K562 (cell line): ENCODE measurements around the gene ZFX. TPM values are rescaled to one million over a fixed set of nuclear protein-coding genes. Genes with fewer than 3 reads are reported as not detected.

ENCODE experiments used
- ATAC-seq: fragments of 200-7000 bp; cut with Tn5 transposase; 3 replicates; pipeline ENCODE4 v1.9.1; 2020; ENCODE audit warnings: moderate library complexity
- BruUV-seq: library from RNA; stranded (reverse); fragments of 400-500 nt; replicated peaks from 2 replicates; lab custom pipeline; 2021; lab: Mats Ljungman, UMichigan
- CTCF ChIA-PET: fragments of 300-600 bp; formaldehyde crosslinking; extraction: SDS; loops from one replicate; lab custom pipeline; 2021; ENCODE audit warnings: low intra/inter-chr PET ratio; lab: Yijun Ruan, JAX
- POLR2A ChIA-PET: fragments of 300-600, 350-650 bp; sonication (Branson Sonifier 250); formaldehyde crosslinking; extraction: SDS; loops from one replicate; lab custom pipeline; 2021; ENCODE audit warnings: antibody characterized with exemption, inconsistent platforms; lab: Yijun Ruan, JAX
- DNase-seq, 4 experiments: peaks; one replicate each; pipeline versions ENCODE4 v3.0.0 to v3.0.0-alpha.2; 2011 to 2018; ENCODE audit warnings: low spot score in 3 of 4, mixed read lengths in 3 of 4; ENCODE audit errors: extremely low read depth in 1 of 4
- FAIRE-seq: peaks from 2 replicates; lab custom pipeline; 2011; peaks lifted over from hg19 to GRCh38; lab: Jason Lieb, UNC
- H2AFZ ChIP-seq: 2 replicates; pipeline ENCODE4 v1.6.0; 2011; ENCODE audit warnings: low read depth, low read length, control low read depth, inconsistent platforms
- H3K27ac ChIP-seq: fragments of 200-600 bp; 3 replicates; pipeline ENCODE4 v1.8.0; 2011; ENCODE audit warnings: low read depth, mild to moderate bottlenecking, control low read depth, inconsistent platforms, low read length, moderate library complexity, mixed read lengths; ENCODE audit errors: extremely low read depth
- H3K27me3 ChIP-seq, 2 experiments: fragments of 300-600 bp in 1 of 2; 2 replicates in 1 of 2; 3 replicates in 1 of 2; pipeline versions ENCODE4 v1.6.0 to v1.8.0; 2011; ENCODE audit warnings: inconsistent platforms in 2 of 2, low read length in 2 of 2, mild to moderate bottlenecking in 1 of 2, mixed read lengths in 1 of 2, moderate library complexity in 1 of 2; ENCODE audit not compliant: control insufficient read depth in 2 of 2, insufficient read depth in 2 of 2
- H3K36me3 ChIP-seq: fragments of 300-600 bp; 3 replicates; pipeline ENCODE4 v1.8.0; 2011; ENCODE audit warnings: mild to moderate bottlenecking, low read length, inconsistent platforms; ENCODE audit not compliant: control insufficient read depth, insufficient read depth
- H3K4me1 ChIP-seq, 2 experiments: fragments of 200-600 bp in 1 of 2; replicated peaks in 1 of 2; 2 replicates in 1 of 2; 3 replicates in 1 of 2; pipeline versions ENCODE4 v1.5.1 to v1.8.0; 2011; ENCODE audit warnings: inconsistent platforms in 2 of 2, low read length in 2 of 2, mild to moderate bottlenecking in 1 of 2, mixed read lengths in 1 of 2, moderate library complexity in 1 of 2; ENCODE audit not compliant: control insufficient read depth in 2 of 2, insufficient read depth in 2 of 2
- H3K4me2 ChIP-seq: 2 replicates; pipeline ENCODE4 v1.6.1; 2011; ENCODE audit warnings: low read length, control low read depth, inconsistent platforms, mixed read lengths; ENCODE audit not compliant: insufficient read depth
- H3K4me3 ChIP-seq: fragments of 200-600 bp; sonication (generic), shearing (Covaris generic); 2 replicates; pipeline ENCODE4 v1.5.1; 2016; ENCODE audit warnings: control low read depth, inconsistent platforms
- H3K79me2 ChIP-seq: fragments of 200-600 bp; 3 replicates; pipeline ENCODE4 v1.8.0; 2011; ENCODE audit warnings: low read length, inconsistent platforms; ENCODE audit not compliant: control insufficient read depth, insufficient read depth
- H3K9ac ChIP-seq, 2 experiments: 2 replicates each; pipeline versions ENCODE4 v1.6.0 to v1.6.1; 2011; ENCODE audit warnings: low read depth in 2 of 2, low read length in 2 of 2, control low read depth in 1 of 2, inconsistent platforms in 1 of 2, mild to moderate bottlenecking in 1 of 2, mixed read lengths in 1 of 2; ENCODE audit not compliant: insufficient read depth in 1 of 2
- H3K9me1 ChIP-seq: one replicate; pipeline ENCODE4 v1.6.0; 2011; ENCODE audit warnings: inconsistent platforms, mild to moderate bottlenecking, low read length, moderate library complexity; ENCODE audit not compliant: control insufficient read depth, insufficient read depth
- H3K9me3 ChIP-seq: replicated peaks from 2 replicates; pipeline ENCODE4 v1.5.1; 2011; ENCODE audit warnings: low read depth, low read length, inconsistent platforms; ENCODE audit not compliant: control insufficient read depth, insufficient read depth
- H4K20me1 ChIP-seq: replicated peaks from 2 replicates; pipeline ENCODE4 v1.6.1; 2011; ENCODE audit warnings: low read length, inconsistent platforms, mixed read lengths; ENCODE audit not compliant: control insufficient read depth, insufficient read depth
- FOXA1 ChIP-seq: fragments of 450-650 bp; IDR thresholded peaks from 2 replicates; pipeline ENCODE4 v1.6.1; 2016; ENCODE audit warnings: mild to moderate bottlenecking, borderline replicate concordance
- GABPA ChIP-seq: fragments of 200-800 bp; sonication (Bioruptor generic); conservative IDR thresholded peaks from 2 replicates; pipeline ENCODE4 v1.6.1; 2016; ENCODE audit warnings: low read depth, missing genetic modification characterization, missing compliant biosample characterization
- GTF2B ChIP-seq: IDR thresholded peaks from 2 replicates; pipeline ENCODE4 v1.6.1; 2011; ENCODE audit not compliant: insufficient read length; ENCODE audit errors: extremely low read depth
- HNRNPL ChIP-seq: fragments of 200-400 bp; formaldehyde crosslinking; IDR thresholded peaks from 2 replicates; pipeline ENCODE4 v1.6.1; 2017; ENCODE audit warnings: low read depth, mild to moderate bottlenecking, low read length
- NRF1 ChIP-seq, 2 experiments: fragments of 450-650 bp; IDR thresholded peaks in 1 of 2; conservative IDR thresholded peaks in 1 of 2; 2 replicates each; pipeline ENCODE4 v1.6.1; 2014; ENCODE audit warnings: mild to moderate bottlenecking in 2 of 2
- RUNX1 ChIP-seq: sonication (generic); IDR thresholded peaks from 2 replicates; pipeline ENCODE4 v1.6.1; 2016; ENCODE audit warnings: antibody characterized with exemption, low read depth
- SRSF1 ChIP-seq: fragments of 200-400 bp; formaldehyde crosslinking; IDR thresholded peaks from 2 replicates; pipeline ENCODE4 v1.6.1; 2017; ENCODE audit warnings: mild to moderate bottlenecking, low read depth, low read length, moderate library complexity
- ZNF316 ChIP-seq: fragments of 450-650 bp; IDR thresholded peaks from 2 replicates; pipeline ENCODE4 v1.6.1; 2016
- ZNF444 ChIP-seq: fragments of 250-450 bp; sonication (Bioruptor Pico); IDR thresholded peaks from 2 replicates; pipeline ENCODE4 v1.4.0; 2020; ENCODE audit warnings: mild to moderate bottlenecking, moderate library complexity
- WGBS: fragments of 100-300 bp; shearing (Covaris generic); methylation state at CpG from one replicate; pipeline ENCODE4 v1.1.6; 2016; ENCODE audit warnings: low coverage, mixed read lengths; ENCODE audit not compliant: insufficient coverage; ENCODE audit errors: missing lambda C conversion rate; 5-methylcytosine and 5-hydroxymethylcytosine counted together
- in situ Hi-C: fragments of 300-500 bp; cut with MboI; formaldehyde crosslinking; loops from 4 replicates; pipeline ENCODE4 v1.15.0; 2018; ENCODE audit warnings: inconsistent platforms, mixed read lengths
- intact Hi-C: fragments of 100-400 bp; cut with micrococcal nuclease; formaldehyde crosslinking; loops from 2 replicates; pipeline ENCODE4 v1.14.2; 2022
- polyA plus RNA-seq, 8 experiments: library from polyadenylated mRNA; depleted of rRNA in 4 of 8; stranded (reverse) in 5 of 8; unstranded in 3 of 8; fragments of >200 nt; fragmentation: Nextera tagmentation in 2 of 8; fragmentation: Illumina TruSeq in 1 of 8; extraction: Ambion mirVana in 2 of 8; extraction: Trizol in 1 of 8; gene quantifications; 2 replicates each; pipeline versions ENCODE4 v1.2.1 to v1.2.3, GENCODE V29; 2011 to 2014; ENCODE audit warnings: inconsistent platforms in 1 of 8, missing spikeins in 1 of 8
- total RNA-seq, 7 experiments: library from RNA; depleted of rRNA in 6 of 7; stranded (reverse); fragments of >200 nt in 6 of 7; fragmentation: Illumina TruSeq in 2 of 7; extraction: Trizol in 2 of 7; gene quantifications; 2 replicates each; pipeline versions ENCODE4 v1.2.1 to v1.2.3, GENCODE V29; 2011 to 2021; ENCODE audit warnings: low replicate concordance in 1 of 7
- TF ChIP-seq, protein P1 (sequence below): fragments of 450-650 bp; IDR thresholded peaks from one replicate; pipeline ENCODE4 v1.6.1; 2018; ENCODE audit warnings: mild to moderate bottlenecking, moderate library complexity; ENCODE audit not compliant: partially characterized antibody
- TF ChIP-seq, protein P2 (sequence below): fragments of 450-650 bp; IDR thresholded peaks from 2 replicates; pipeline ENCODE4 v1.6.1; 2018; ENCODE audit warnings: mild to moderate bottlenecking, low read depth; ENCODE audit not compliant: partially characterized antibody

Gene ZFX
- total and polyA plus RNA-seq, 9 of the 15 experiments (the other 6 are each of a cell fraction or from before 2014, with no cell fraction given): 5.3 to 25.2 (median 11.4) TPM

GRCh38 chrX:24186483-24186882 is 37.0 kb downstream of the ZFX start:
- Histone ChIP-seq H3K27me3 (no peaks in the 10 kb centered on the region), H4K20me1 (no peaks in the 10 kb centered on the region), H3K27ac (no peak overlapping the region), H3K9me3 (no peaks in the 10 kb centered on the region), H3K79me2 (peaks cover 80% of the 10 kb centered on the region), H3K9ac (no peak overlapping the region; a peak in 1 of 4 replicates), H3K4me3 (no peak overlapping the region), H3K4me2 (no peak overlapping the region)
- POLR2A ChIA-PET: interaction anchor here (0.6 kb wide), 1 partner anchor 38 kb away, joined by 3 read pairs; no protein-coding TSS in a partner anchor
- FAIRE-seq: no peak
- no peak for ATAC-seq
- intact Hi-C loops (no loop called here), in situ Hi-C loops (no loop called here)
- 88% methylated on average over 4 of the region's 4 CpGs for WGBS
- DNase-seq: no peak
- CTCF ChIA-PET: no interaction called here
- TF ChIP-seq HNRNPL (no peak), SRSF1 (no peak), ZNF316 (peak; percentile 60; the same call in 1 of the 2 replicates)
- TF ChIP-seq, all 486 proteins: peak for 1
- Histone ChIP-seq H2AFZ (no peak overlapping the region), H3K4me1 (peaks cover 2% of the 10 kb centered on the region in 2 experiments; a peak in 1 of 5 replicates), H3K9me1 (no peaks in the 10 kb centered on the region), H3K36me3 (peaks cover 28% of the 10 kb centered on the region)
- no TSS peak for BruUV-seq

GRCh38 chrX:24186986-24187385 is 37.5 kb downstream of the ZFX start:
- ATAC-seq: peak; percentile 66
- FAIRE-seq: no peak
- Histone ChIP-seq H3K4me1 (peaks cover 2% of the 10 kb centered on the region in 2 experiments; a peak in 1 of 5 replicates), H3K9me3 (no peaks in the 10 kb centered on the region), H3K4me2 (no peak overlapping the region), H3K9ac (peak overlapping the region in 1 of 2 experiments; percentile 48; a peak in 1 of 4 replicates), H3K27ac (peak overlapping the region; percentile 46; the same call in 1 of the 3 replicates), H2AFZ (no peak overlapping the region), H4K20me1 (no peaks in the 10 kb centered on the region), H3K27me3 (no peaks in the 10 kb centered on the region), H3K36me3 (peaks cover 26% of the 10 kb centered on the region), H3K9me1 (no peaks in the 10 kb centered on the region), H3K4me3 (no peak overlapping the region), H3K79me2 (peaks cover 79% of the 10 kb centered on the region)
- 48% methylated on average over 4 of the region's 4 CpGs for WGBS
- ChIA-PET POLR2A (interaction anchor here (0.9 kb wide), 1 partner anchor 13 kb away, joined by 3 read pairs; no protein-coding TSS in a partner anchor), CTCF (no interaction called here)
- BruUV-seq: no TSS peak
- in situ Hi-C loops: no loop called here
- intact Hi-C loops: no loop called here
- DNase-seq: no peak
- TF ChIP-seq, protein P1, sequence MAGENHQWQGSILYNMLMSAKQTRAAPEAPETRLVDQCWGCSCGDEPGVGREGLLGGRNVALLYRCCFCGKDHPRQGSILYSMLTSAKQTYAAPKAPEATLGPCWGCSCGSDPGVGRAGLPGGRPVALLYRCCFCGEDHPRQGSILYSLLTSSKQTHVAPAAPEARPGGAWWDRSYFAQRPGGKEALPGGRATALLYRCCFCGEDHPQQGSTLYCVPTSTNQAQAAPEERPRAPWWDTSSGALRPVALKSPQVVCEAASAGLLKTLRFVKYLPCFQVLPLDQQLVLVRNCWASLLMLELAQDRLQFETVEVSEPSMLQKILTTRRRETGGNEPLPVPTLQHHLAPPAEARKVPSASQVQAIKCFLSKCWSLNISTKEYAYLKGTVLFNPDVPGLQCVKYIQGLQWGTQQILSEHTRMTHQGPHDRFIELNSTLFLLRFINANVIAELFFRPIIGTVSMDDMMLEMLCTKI: no peak
- no peak for TF ChIP-seq NRF1 (conservative IDR thresholded peaks at IDR 0.05 in 1 of 2, IDR thresholded peaks at IDR 0.05 in 1 of 2)
- TF ChIP-seq, protein P2, sequence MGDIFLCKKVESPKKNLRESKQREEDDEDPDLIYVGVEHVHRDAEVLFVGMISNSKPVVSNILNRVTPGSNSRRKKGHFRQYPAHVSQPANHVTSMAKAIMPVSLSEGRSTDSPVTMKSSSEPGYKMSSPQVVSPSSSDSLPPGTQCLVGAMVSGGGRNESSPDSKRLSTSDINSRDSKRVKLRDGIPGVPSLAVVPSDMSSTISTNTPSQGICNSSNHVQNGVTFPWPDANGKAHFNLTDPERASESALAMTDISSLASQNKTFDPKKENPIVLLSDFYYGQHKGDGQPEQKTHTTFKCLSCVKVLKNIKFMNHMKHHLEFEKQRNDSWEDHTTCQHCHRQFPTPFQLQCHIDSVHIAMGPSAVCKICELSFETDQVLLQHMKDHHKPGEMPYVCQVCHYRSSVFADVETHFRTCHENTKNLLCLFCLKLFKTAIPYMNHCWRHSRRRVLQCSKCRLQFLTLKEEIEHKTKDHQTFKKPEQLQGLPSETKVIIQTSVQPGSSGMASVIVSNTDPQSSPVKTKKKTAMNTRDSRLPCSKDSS: no peak
- TF ChIP-seq GABPA (tag): no peak
- TF ChIP-seq GTF2B: no peak
- TF ChIP-seq RUNX1: no peak
- TF ChIP-seq FOXA1: no peak
- no peak for TF ChIP-seq ZNF444
